GM12878 (cell line): ENCODE data around the gene KIF5C.

Experiments
- TF ChIP-seq, protein P1 (sequence below), 3 experiments: IDR thresholded peaks in 2 of 3; conservative IDR thresholded peaks in 1 of 3; 2 replicates each; pipeline ENCODE4 v1.5.1; 2011; ENCODE audit warnings: low read depth in 3 of 3, low read length in 3 of 3, mild to moderate bottlenecking in 3 of 3, control low read depth in 2 of 3, moderate library complexity in 2 of 3, inconsistent platforms in 1 of 3, mixed read lengths in 1 of 3; ENCODE audit not compliant: control insufficient read depth in 2 of 3, insufficient read depth in 1 of 3; ENCODE audit errors: extremely low read depth in 1 of 3
- TF ChIP-seq, protein P2 (sequence below): fragments of 450-650 bp; IDR thresholded peaks from 2 replicates; pipeline ENCODE4 v1.6.1; 2017; ENCODE audit warnings: mild to moderate bottlenecking, low read depth, inconsistent platforms; ENCODE audit not compliant: poor library complexity, severe bottlenecking

DNA sequence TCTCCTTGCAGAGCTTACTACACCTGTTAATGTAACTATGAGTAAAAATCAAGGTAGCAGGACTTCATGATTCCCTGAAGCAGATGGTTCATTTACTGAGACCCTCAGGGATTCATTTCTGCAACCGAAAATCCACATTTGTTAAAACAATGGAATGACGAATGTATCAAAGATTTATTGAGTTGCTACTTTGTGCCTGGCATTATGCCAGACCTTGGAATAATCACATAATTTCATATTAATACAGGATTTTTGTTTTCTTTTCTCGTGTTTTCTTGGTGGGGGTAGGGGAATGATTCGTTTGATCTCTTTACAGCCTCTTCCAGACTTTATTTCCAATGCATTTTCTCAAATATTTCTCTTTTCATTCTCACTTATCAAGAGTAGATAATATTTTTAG lies 8.9 kb upstream of the KIF5C start:
- TF ChIP-seq, protein P1, sequence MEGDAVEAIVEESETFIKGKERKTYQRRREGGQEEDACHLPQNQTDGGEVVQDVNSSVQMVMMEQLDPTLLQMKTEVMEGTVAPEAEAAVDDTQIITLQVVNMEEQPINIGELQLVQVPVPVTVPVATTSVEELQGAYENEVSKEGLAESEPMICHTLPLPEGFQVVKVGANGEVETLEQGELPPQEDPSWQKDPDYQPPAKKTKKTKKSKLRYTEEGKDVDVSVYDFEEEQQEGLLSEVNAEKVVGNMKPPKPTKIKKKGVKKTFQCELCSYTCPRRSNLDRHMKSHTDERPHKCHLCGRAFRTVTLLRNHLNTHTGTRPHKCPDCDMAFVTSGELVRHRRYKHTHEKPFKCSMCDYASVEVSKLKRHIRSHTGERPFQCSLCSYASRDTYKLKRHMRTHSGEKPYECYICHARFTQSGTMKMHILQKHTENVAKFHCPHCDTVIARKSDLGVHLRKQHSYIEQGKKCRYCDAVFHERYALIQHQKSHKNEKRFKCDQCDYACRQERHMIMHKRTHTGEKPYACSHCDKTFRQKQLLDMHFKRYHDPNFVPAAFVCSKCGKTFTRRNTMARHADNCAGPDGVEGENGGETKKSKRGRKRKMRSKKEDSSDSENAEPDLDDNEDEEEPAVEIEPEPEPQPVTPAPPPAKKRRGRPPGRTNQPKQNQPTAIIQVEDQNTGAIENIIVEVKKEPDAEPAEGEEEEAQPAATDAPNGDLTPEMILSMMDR (IDR thresholded peaks at IDR 0.05 in 2 of 3, conservative IDR thresholded peaks at IDR 0.05 in 1 of 3; ENCODE audit: control insufficient read depth in 2 of 3, extremely low read depth in 1 of 3, insufficient read depth in 1 of 3, low read depth in 3 of 3, low read length in 3 of 3), result no peak
- TF ChIP-seq, protein P2, sequence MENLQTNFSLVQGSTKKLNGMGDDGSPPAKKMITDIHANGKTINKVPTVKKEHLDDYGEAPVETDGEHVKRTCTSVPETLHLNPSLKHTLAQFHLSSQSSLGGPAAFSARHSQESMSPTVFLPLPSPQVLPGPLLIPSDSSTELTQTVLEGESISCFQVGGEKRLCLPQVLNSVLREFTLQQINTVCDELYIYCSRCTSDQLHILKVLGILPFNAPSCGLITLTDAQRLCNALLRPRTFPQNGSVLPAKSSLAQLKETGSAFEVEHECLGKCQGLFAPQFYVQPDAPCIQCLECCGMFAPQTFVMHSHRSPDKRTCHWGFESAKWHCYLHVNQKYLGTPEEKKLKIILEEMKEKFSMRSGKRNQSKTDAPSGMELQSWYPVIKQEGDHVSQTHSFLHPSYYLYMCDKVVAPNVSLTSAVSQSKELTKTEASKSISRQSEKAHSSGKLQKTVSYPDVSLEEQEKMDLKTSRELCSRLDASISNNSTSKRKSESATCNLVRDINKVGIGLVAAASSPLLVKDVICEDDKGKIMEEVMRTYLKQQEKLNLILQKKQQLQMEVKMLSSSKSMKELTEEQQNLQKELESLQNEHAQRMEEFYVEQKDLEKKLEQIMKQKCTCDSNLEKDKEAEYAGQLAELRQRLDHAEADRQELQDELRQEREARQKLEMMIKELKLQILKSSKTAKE, result no peak
